SK-N-SH (cell line): ENCODE data around the gene FXYD2. TPM values are rescaled to one million over a fixed set of nuclear protein-coding genes. Genes with fewer than 3 reads are reported as not detected.
A peak's percentile ranks its signal among the peaks of the same experiment; 100 is the strongest.

ENCODE experiments used
- CTCF ChIA-PET: fragments of 300-600, 350-600 bp; formaldehyde crosslinking; extraction: SDS; loops from one replicate; lab custom pipeline; 2021; lab: Yijun Ruan, JAX
- POLR2A ChIA-PET: fragments of 350-600 bp; sonication (Branson Sonifier 250); formaldehyde crosslinking; extraction: SDS; loops from one replicate; lab custom pipeline; 2020; ENCODE audit warnings: antibody characterized with exemption, inconsistent platforms; lab: Yijun Ruan, JAX
- DNase-seq: peaks from one replicate; pipeline ENCODE4 v3.0.0; 2012
- H2AFZ ChIP-seq: fragments of 200-600 bp; sonication (generic); 2 replicates; pipeline ENCODE4 v1.8.1; 2016; ENCODE audit warnings: antibody characterized with exemption, mild to moderate bottlenecking, low read depth
- H3F3A ChIP-seq: fragments of 200-600 bp; sonication (generic); replicated peaks from 2 replicates; pipeline ENCODE3; 2016; ENCODE audit warnings: antibody characterized with exemption, mild to moderate bottlenecking; ENCODE audit not compliant: insufficient read depth
- H3K27ac ChIP-seq, 2 experiments: fragments of 200-500 bp in 1 of 2; fragments of 200-600 bp in 1 of 2; sonication (Bioruptor generic) in 1 of 2; sonication (generic), shearing (Covaris generic) in 1 of 2; 2 replicates each; pipeline versions ENCODE4 v1.5.1 to v1.6.1; 2014 to 2016; ENCODE audit warnings: low read depth in 2 of 2, inconsistent platforms in 1 of 2, low read length in 1 of 2, mild to moderate bottlenecking in 1 of 2, mixed read lengths in 1 of 2
- H3K27me3 ChIP-seq: fragments of 200-600 bp; sonication (generic), shearing (Covaris generic); 2 replicates; pipeline ENCODE4 v1.6.1; 2016; ENCODE audit warnings: mixed run types; ENCODE audit not compliant: insufficient read depth
- H3K36me3 ChIP-seq, 2 experiments: fragments of 200-500 bp in 1 of 2; fragments of 200-600 bp in 1 of 2; sonication (Bioruptor generic) in 1 of 2; sonication (generic) in 1 of 2; replicated peaks in 1 of 2; 2 replicates each; pipeline versions ENCODE3 to v1.5.1; 2014 to 2016; ENCODE audit warnings: low read length in 1 of 2, mild to moderate bottlenecking in 1 of 2; ENCODE audit not compliant: insufficient read depth in 2 of 2, control insufficient read depth in 1 of 2
- H3K4me1 ChIP-seq, 2 experiments: fragments of 200-500 bp in 1 of 2; fragments of 200-600 bp in 1 of 2; sonication (Bioruptor generic) in 1 of 2; sonication (generic), shearing (Covaris generic) in 1 of 2; 2 replicates each; pipeline versions ENCODE4 v1.5.1 to v1.6.1; 2014 to 2016; ENCODE audit warnings: low read depth in 1 of 2, low read length in 1 of 2, mixed run types in 1 of 2; ENCODE audit not compliant: insufficient read depth in 2 of 2, control insufficient read depth in 1 of 2
- H3K4me2 ChIP-seq: fragments of 200-600 bp; sonication (generic), shearing (Covaris generic); 2 replicates; pipeline ENCODE4 v1.6.1; 2017; ENCODE audit warnings: mixed run types
- H3K4me3 ChIP-seq, 2 experiments: fragments of 200-500 bp in 1 of 2; fragments of 200-600 bp in 1 of 2; sonication (Bioruptor generic) in 1 of 2; sonication (generic), shearing (Covaris generic) in 1 of 2; 2 replicates each; pipeline versions ENCODE4 v1.5.1 to v1.8.1; 2014 to 2016; ENCODE audit warnings: low read depth in 2 of 2, inconsistent platforms in 1 of 2, low read length in 1 of 2, mild to moderate bottlenecking in 1 of 2, mixed read lengths in 1 of 2, moderate library complexity in 1 of 2
- H3K79me2 ChIP-seq: fragments of 200-600 bp; sonication (generic); 2 replicates; pipeline ENCODE4 v1.8.1; 2017; ENCODE audit warnings: mild to moderate bottlenecking; ENCODE audit not compliant: insufficient read depth
- H3K9ac ChIP-seq: fragments of 200-600 bp; sonication (generic); 2 replicates; pipeline ENCODE4 v1.6.1; 2017; ENCODE audit warnings: mixed run types
- H3K9me2 ChIP-seq: fragments of 200-600 bp; sonication (generic); 2 replicates; pipeline ENCODE4 v1.6.1; 2017; ENCODE audit warnings: mixed run types
- H3K9me3 ChIP-seq: fragments of 200-600 bp; sonication (generic); 2 replicates; pipeline ENCODE4 v1.6.1; 2017; ENCODE audit warnings: mixed run types, mild to moderate bottlenecking, moderate library complexity
- H4K20me1 ChIP-seq: fragments of 200-600 bp; sonication (generic); 2 replicates; pipeline ENCODE4 v1.6.1; 2017; ENCODE audit warnings: mild to moderate bottlenecking, mixed run types; ENCODE audit not compliant: insufficient read depth
- NFIC ChIP-seq: IDR thresholded peaks from 2 replicates; pipeline ENCODE4 v1.4.0; 2012; ENCODE audit warnings: borderline replicate concordance
- RAD21 ChIP-seq: IDR thresholded peaks from 2 replicates; pipeline ENCODE4 v1.6.1; 2012; ENCODE audit warnings: mild to moderate bottlenecking, low read length
- RXRA ChIP-seq: IDR thresholded peaks from 2 replicates; pipeline ENCODE4 v1.4.0; 2012; ENCODE audit warnings: low read depth, mild to moderate bottlenecking, borderline replicate concordance
- SMC3 ChIP-seq: IDR thresholded peaks from 2 replicates; pipeline ENCODE4 v1.6.1; 2012; ENCODE audit warnings: low read depth, low read length, improper control_type of control experiment
- WGBS: methylation state at CpG from one replicate; pipeline ENCODE4 v1.1.6; 2017; ENCODE audit warnings: low lambda C conversion rate; 5-methylcytosine and 5-hydroxymethylcytosine counted together
- polyA plus RNA-seq, 3 experiments: library from polyadenylated mRNA; depleted of rRNA; stranded (reverse); fragments of >200 nt; gene quantifications; 2 replicates each; pipeline ENCODE4 v1.2.3, GENCODE V29; 2012
- TF ChIP-seq, protein P1 (sequence below): fragments of 200-600 bp; sonication (generic); IDR thresholded peaks from 2 replicates; pipeline ENCODE4 v1.6.1; 2017; ENCODE audit warnings: antibody characterized with exemption, mild to moderate bottlenecking, moderate library complexity
- TF ChIP-seq, protein P2 (sequence below): fragments of 150-350 bp; IDR thresholded peaks from 2 replicates; pipeline ENCODE4 v1.6.1; 2017; ENCODE audit warnings: antibody characterized with exemption, low read length, low read depth, borderline replicate concordance

Gene FXYD2
- polyA plus RNA-seq, 1 of the 3 experiments (the other 2 are of a cell fraction) = not detected

DNA sequence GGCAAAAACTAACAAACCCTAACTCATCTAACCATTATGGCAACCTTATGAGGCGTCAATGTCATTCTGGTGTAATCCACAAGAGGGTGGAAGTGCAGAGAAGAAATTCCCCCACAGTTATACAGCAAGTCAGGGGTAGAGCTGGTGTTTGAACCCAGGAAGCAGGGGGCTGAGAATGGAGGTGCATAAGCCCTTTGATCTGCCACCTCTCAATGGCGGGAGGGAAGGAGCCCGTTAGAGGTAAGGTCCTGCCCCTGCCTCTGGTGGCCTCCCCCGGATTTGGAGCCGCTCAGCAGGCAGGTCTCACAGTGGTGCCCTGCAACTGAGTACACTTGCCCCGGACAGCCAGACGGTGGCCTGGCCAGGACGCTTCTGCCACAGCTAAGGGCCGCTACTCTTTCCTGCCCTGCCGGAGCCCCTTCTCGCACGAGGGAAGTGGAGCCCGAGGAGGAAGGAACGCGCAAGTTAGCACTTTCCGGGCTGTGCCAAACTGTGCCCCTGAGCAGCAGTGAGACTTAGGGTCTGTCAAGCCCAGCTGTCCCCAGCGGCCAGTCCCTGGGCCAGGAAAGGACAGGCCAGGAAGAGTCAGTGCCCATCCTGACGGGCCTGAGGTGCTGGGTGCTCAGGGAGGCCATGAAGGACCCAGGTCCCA is 1.1 kb downstream of the FXYD2 start:
- no peak for TF ChIP-seq NFIC
- TF ChIP-seq, protein P1, sequence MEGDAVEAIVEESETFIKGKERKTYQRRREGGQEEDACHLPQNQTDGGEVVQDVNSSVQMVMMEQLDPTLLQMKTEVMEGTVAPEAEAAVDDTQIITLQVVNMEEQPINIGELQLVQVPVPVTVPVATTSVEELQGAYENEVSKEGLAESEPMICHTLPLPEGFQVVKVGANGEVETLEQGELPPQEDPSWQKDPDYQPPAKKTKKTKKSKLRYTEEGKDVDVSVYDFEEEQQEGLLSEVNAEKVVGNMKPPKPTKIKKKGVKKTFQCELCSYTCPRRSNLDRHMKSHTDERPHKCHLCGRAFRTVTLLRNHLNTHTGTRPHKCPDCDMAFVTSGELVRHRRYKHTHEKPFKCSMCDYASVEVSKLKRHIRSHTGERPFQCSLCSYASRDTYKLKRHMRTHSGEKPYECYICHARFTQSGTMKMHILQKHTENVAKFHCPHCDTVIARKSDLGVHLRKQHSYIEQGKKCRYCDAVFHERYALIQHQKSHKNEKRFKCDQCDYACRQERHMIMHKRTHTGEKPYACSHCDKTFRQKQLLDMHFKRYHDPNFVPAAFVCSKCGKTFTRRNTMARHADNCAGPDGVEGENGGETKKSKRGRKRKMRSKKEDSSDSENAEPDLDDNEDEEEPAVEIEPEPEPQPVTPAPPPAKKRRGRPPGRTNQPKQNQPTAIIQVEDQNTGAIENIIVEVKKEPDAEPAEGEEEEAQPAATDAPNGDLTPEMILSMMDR = peak; percentile 28; the same call in 1 of the 2 replicates

DNA sequence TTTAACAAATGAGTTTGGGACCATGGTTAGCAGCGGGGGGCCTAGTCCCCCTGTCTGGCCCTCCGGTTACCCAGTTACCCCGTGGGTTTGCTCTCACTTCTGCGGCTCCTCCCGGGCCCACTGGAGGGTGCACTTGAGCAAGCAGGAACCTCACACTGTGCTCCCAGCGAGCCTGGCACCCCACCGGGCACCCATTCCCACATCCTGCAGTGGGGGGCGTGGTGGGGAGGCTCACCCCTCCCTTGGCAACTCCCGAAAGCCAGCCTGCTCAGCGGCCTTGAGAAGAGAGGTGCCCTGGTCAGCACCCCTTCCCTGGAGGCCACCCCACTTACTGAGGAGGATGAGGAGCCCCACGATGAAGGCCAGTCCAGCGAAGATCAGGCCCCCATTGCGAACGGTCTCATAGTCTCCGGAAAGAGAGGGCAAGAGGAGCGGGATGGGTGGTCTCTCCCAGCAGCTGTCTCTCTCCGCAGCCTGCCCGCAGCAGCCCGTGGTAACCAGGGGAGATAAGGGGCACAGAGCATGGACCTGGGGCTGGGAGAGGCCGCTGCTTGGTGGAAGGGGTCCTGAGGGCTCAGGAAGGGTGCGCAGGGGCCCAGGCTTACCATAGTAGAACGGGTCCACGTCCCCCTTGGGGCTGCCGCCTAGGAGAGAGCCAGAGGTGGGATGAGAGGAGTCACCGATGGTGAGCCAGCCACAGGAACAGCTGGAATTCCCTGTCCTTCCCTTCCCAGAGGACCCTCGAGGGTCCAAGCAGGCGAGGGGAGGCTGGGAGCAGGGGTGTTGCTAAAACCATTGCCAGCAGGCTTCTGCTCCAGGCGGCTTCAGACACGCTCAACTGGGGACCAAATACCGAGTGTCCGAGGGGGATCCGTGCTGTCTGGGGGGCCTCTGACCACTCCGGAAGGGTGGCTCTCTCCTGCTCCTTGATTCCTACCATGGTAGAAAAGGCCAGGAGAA is 2.2 kb downstream of the FXYD2 start:
- no peak overlapping the region for H3K9ac ChIP-seq
- no peak overlapping the region for H3K4me2 ChIP-seq
- H3K27me3 ChIP-seq = no peaks in the 10 kb centered on the region
- H3K27ac ChIP-seq = no peak overlapping the region
- no peaks in the 10 kb centered on the region for H3K36me3 ChIP-seq
- ChIA-PET CTCF (interaction anchor here (0.9 to 25.9 kb wide), 18 partner anchors 8 to 435 kb away, joined by 3 to 481 read pairs (median 5); no protein-coding TSS in a partner anchor), POLR2A (no interaction called here)
- H3K79me2 ChIP-seq = no peaks in the 10 kb centered on the region
- TF ChIP-seq SMC3 (peak; percentile 34; the same call in 1 of the 2 replicates), RAD21 (peak; percentile 52), RXRA (no peak)
- TF ChIP-seq, protein P1 = peak; percentile 50
- TF ChIP-seq, protein P2, sequence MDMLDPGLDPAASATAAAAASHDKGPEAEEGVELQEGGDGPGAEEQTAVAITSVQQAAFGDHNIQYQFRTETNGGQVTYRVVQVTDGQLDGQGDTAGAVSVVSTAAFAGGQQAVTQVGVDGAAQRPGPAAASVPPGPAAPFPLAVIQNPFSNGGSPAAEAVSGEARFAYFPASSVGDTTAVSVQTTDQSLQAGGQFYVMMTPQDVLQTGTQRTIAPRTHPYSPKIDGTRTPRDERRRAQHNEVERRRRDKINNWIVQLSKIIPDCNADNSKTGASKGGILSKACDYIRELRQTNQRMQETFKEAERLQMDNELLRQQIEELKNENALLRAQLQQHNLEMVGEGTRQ = no peak
- TF ChIP-seq, all 33 proteins: peak for 3
- peak; percentile 74 for DNase-seq
- H3K4me3 ChIP-seq = no peak overlapping the region; a peak in 1 of 4 replicates
- H3K9me3 ChIP-seq = no peaks in the 10 kb centered on the region
- no peaks in the 10 kb centered on the region for H4K20me1 ChIP-seq
- 56% methylated on average over 13 of the region's 33 CpGs for WGBS
- H3K9me2 ChIP-seq = no peaks in the 10 kb centered on the region
- no peaks in the 10 kb centered on the region for H3F3A ChIP-seq
- no peak overlapping the region for H2AFZ ChIP-seq
- peaks cover 0 to 3% of the 10 kb centered on the region in 2 experiments; a peak in 1 of 4 replicates for H3K4me1 ChIP-seq

More for the DNA sequence above, 1.1 kb downstream of the FXYD2 start:
- Histone ChIP-seq H3F3A (no peaks in the 10 kb centered on the region), H3K9ac (no peak overlapping the region), H3K36me3 (no peaks in the 10 kb centered on the region), H3K4me1 (no peaks in the 10 kb centered on the region; a peak in 1 of 4 replicates), H3K4me3 (no peak overlapping the region), H3K4me2 (no peak overlapping the region), H3K9me3 (no peaks in the 10 kb centered on the region), H3K27me3 (no peaks in the 10 kb centered on the region), H3K27ac (no peak overlapping the region), H3K79me2 (no peaks in the 10 kb centered on the region), H3K9me2 (no peaks in the 10 kb centered on the region), H4K20me1 (no peaks in the 10 kb centered on the region), H2AFZ (no peak overlapping the region)
- no peak for DNase-seq
- CTCF ChIA-PET = interaction anchor here (0.5 to 25.9 kb wide), 16 partner anchors 9 to 464 kb away, joined by 3 to 481 read pairs (median 4); no protein-coding TSS in a partner anchor
- POLR2A ChIA-PET = interaction anchor here (0.5 kb wide), 1 partner anchor 433 kb away, joined by 3 read pairs; no protein-coding TSS in a partner anchor
- WGBS = 71% methylated on average over 1 of the region's 18 CpGs
